Limb (tissue), 2 donors: ENCODE measurements around the gene SPOCD1.
"Not testable (repeated sequence)": the region's sequence is repeated elsewhere in the genome, so short reads cannot be mapped to it uniquely, and the experiment has no call there.

ENCODE experiments used
- DNase-seq, 2 donors: peaks; one replicate each; pipeline ENCODE4 v3.0.0-alpha.2; 2016; ENCODE audit errors: extremely low spot score in 2 of 2

Gene SPOCD1

DNA sequence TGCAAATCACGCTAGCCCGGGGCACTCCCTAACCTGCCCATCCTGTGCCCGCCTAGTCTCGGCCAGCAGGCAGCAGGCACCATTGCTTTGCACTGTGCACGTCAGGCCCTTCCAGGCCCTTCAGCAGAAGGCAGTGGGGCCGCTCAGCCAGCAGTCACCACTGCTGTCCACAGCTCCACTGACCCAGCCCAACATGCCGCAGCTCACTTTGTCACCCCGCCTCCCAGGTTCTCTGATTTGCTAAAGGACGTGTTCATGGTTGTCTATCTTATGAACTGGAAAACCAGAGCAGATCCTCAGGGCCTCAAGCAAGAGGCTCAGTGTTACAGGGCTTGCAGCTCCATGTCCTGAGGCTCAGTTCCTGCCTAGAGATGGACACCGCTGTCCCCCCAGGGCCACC is 14.2 kb upstream of the SPOCD1 start:
- DNase-seq: no peak

GRCh38 chr1:31828926-31829690 is 13.3 kb upstream of the SPOCD1 start:
- no peak for DNase-seq

GRCh38 chr1:31828341-31828740 is 12.5 kb upstream of the SPOCD1 start:
- DNase-seq: no peak

GRCh38 chr1:31823780-31824179 is 8.0 kb upstream of the SPOCD1 start:
- no peak for DNase-seq

GRCh38 chr1:31822766-31823165 is 6.9 kb upstream of the SPOCD1 start:
- no peak for DNase-seq

- not testable (repeated sequence) for DNase-seq
Observed at GRCh38 chr1:31820196-31820595, 4.4 kb upstream of the SPOCD1 start.

- DNase-seq: no peak
Observed at GRCh38 chr1:31818206-31818605, 2.4 kb upstream of the SPOCD1 start.

DNA sequence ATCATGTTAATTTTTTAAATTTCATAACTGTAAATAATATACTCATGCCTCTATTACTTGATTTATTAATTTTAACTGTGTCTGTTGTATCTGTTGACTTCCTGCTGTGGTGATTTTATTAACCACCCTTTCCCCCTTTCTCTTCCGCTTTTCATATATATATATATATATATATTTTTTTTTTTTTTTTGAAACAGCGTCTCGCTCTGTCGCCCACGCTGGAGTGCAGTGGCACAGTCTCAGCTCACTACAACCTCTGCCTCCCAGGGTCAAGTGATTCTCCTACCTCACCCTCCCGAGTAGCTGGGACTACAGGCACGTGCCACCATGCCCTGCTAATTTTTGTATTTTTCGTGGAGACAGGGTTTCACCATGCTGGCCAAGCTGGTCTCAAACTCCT is 1.1 kb upstream of the SPOCD1 start:
- not testable (repeated sequence) for DNase-seq

DNA sequence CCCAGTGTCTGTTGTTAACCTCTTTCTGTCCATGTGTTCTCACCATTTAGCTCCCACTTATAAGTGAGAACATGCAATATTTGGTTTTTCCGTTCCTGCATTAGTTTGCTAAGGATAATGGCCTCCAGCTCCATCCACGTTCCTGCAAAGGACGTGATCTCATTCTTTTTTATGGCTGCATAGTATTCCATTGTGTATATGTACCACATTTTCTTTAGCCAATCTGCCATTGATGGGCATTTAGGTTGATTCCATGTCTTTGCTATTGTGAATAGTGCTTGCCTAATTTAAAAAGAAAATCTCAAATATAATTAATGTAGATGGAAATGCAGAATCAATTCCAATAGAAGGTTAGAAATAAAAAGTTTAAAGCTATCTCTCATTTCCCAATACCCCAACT is 679 bp upstream of the SPOCD1 start:
- not testable (repeated sequence) for DNase-seq

GRCh38 chr1:31815307-31815645 is 546 bp downstream of the SPOCD1 start:
- DNase-seq: no peak

- DNase-seq: no peak
Observed at GRCh38 chr1:31814631-31815306, 1.1 kb downstream of the SPOCD1 start.

DNA sequence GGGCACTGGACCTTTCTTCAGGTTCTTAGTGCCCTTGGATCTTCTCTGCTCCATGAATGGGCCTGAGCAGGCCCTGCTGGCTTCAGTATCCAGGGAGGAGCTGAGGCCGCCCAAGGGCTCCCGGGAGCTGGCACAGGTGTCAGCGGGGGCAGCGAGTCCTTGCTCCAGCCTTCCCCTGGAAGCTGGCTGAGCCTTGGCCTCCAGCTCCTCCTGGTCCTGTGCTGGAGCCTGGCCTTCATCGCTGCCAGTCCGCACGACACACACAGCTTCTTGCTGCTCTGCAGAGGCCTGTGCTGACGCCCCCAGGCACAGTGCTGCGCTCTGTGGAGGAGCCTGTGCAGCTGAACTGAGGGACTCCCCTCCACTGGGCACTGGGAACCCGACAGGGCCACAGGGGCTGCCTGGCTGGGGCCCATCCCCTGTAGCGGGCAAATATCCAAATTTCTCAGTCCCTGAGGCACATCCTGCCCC is 1.7 kb downstream of the SPOCD1 start:
- DNase-seq: no peak

DNA sequence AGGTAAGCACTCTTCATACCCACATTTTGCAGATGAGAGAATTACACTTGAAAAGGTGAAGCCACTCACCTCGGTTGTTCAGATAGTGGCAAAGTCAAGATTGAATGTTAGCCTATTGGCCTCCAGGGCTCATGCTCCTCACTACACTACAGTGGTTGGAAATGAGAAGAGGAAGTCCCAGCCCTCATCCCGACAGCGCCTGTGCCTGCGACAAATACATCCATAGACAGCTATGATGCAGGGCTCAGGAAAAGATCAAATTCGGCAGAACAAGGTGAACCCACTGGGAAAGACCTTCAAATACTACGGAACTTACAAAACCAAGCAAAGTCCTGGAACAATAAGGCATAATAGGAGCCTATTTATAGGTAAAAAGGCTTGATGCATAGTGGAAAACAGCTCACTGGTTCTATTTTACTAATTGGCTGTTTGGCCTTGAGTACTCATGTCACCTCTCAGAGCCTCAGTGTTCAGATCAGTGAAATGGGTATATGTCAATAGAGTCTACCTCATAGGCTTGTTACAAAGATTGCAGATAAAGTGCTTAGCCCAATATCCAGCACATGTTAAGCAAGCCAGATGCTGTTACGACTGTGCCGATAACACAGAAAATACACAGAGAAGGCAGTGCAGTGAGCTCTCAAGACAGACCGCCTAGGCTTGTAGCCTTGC is 3.5 kb downstream of the SPOCD1 start:
- no peak for DNase-seq

- DNase-seq: peak; percentile 57 to 77
Observed at GRCh38 chr1:31811605-31812004, 4.2 kb downstream of the SPOCD1 start.

GRCh38 chr1:31809698-31810097 is 6.1 kb downstream of the SPOCD1 start:
- no peak for DNase-seq

DNA sequence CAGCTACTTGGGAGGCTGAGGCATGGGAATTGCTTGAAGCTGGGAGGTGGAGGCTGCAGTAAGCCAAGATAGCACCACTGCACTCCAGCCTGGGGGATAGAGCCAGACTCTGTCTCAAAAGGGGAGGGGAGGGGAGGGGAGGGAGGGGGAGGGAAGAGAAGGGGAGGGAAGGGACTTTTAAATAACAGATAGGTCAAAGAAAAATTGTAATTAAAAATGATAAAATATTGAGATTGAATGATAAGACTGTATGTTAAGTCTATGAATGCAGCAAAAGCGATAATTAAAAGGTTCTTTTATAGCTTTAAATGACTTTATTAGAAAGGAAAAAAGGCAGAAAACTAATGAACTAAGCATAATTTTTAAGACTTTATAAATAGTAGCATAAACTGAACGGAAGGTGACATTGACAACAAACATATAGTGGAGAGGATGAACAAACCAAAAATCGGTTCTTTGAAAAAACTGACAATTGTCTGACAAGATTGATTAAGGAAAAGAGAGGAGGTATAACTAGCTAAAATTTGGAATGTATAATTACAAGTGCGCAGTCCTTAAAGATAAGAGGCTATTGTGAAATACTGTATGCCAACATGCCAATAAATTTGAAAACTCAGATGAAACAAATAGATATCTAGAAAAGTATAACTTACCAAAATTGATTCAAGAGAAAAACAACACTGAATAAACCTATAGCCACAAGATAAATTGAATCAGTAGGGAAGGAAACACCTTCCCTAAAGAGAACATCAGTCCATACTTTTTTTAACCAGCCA is 8.4 kb downstream of the SPOCD1 start:
- no peak for DNase-seq

DNA sequence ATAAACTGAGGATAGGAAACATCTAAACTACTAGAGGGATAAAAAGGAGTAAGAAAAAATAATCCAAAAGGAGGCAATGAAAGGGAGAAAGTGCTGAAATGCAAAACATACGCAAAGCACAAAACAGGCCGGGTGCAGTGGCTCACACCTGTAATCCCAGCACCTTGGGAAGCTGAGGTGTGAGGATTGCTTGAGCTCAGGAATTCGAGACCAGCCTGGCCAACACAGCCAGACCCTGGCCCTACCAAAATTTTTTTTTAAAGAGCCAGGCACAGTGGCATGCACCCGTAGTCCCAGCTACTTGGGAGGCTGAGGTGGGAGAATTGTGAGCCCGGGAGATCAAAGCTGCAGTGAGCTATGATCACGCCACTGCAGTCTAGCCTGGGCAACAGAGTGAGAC is 10.5 kb downstream of the SPOCD1 start:
- DNase-seq: no peak

DNA sequence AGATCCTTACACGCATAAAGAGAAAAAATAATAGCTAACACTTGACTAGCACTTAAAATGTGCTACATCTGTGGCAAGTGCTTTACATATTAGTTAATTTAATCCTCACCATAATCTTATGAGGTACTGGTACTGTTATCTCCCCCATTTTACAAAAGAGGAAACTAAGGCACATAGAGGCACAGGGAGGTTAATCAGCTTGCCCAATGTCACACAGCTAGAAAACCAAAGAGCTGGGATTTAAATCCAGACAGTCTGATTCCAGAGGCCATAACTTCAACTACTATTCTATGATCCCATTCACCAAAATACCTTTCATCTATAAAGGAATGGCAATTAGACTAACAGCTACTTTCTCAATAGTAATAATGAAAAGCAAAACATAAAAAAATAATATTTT is 11.7 kb downstream of the SPOCD1 start:
- DNase-seq: no peak

- no peak for DNase-seq
Observed at GRCh38 chr1:31803610-31804009, 12.2 kb downstream of the SPOCD1 start.

- no peak for DNase-seq
Observed at GRCh38 chr1:31802190-31803150, 13.4 kb downstream of the SPOCD1 start.

GRCh38 chr1:31801458-31801857 is 14.4 kb downstream of the SPOCD1 start:
- no peak for DNase-seq
